ENCODE results near the gene SLC37A4.

GRCh38 chr11:119048644-119049043, 18.0 kb upstream of the SLC37A4 start:
- TF ChIP-seq CTCF (IDR thresholded peaks at IDR 0.05) = no peak
- no peak for TF ChIP-seq POLR2A (IDR thresholded peaks at IDR 0.05)

Measured in Peyer's patch (tissue), 4 donors.